GM12878 (cell line): ENCODE results near the gene SLX4IP. TPM values are rescaled to one million over a fixed set of nuclear protein-coding genes. Genes with fewer than 3 reads are reported as not detected.

Source experiments
- HDAC6 ChIP-seq: fragments of 200-600 bp; sonication (generic); IDR thresholded peaks from one replicate; pipeline ENCODE4 v1.8.0; 2017; ENCODE audit warnings: antibody characterized with exemption; ENCODE audit not compliant: unreplicated experiment
- MEF2B ChIP-seq: fragments of 450-650 bp; IDR thresholded peaks from 2 replicates; pipeline ENCODE4 v1.6.1; 2018; ENCODE audit warnings: mild to moderate bottlenecking, moderate library complexity; ENCODE audit not compliant: partially characterized antibody, poor library complexity, severe bottlenecking
- PBX3 ChIP-seq: IDR thresholded peaks from 2 replicates; pipeline ENCODE4 v1.6.1; 2011; ENCODE audit warnings: mild to moderate bottlenecking, low read depth, low read length, moderate library complexity; ENCODE audit not compliant: insufficient replicate concordance
- ZBTB4 ChIP-seq: fragments of 450-650 bp; formaldehyde crosslinking; IDR thresholded peaks from 2 replicates; pipeline ENCODE4 v1.4.0; 2022; ENCODE audit warnings: mild to moderate bottlenecking, moderate library complexity
- ZNF592 ChIP-seq: fragments of 450-650 bp; IDR thresholded peaks from 2 replicates; pipeline ENCODE4 v1.6.1; 2017; ENCODE audit warnings: mild to moderate bottlenecking, moderate library complexity
- polyA plus RNA-seq, 11 experiments: library from polyadenylated mRNA; depleted of rRNA in 4 of 11; unstranded in 6 of 11; stranded (reverse) in 5 of 11; fragments of >200 nt; fragmentation: Nextera tagmentation in 4 of 11; fragmentation: Illumina TruSeq in 1 of 11; extraction: Ambion mirVana in 4 of 11; extraction: Trizol in 1 of 11; gene quantifications; 1 replicate in 1 of 11; 2 replicates in 10 of 11; pipeline versions ENCODE4 v1.2.1 to v1.2.3, GENCODE V29; 2011 to 2016; ENCODE audit warnings: inconsistent platforms in 2 of 11, missing spikeins in 2 of 11, low read depth in 1 of 11
- total RNA-seq, 4 experiments: library from RNA; depleted of rRNA in 3 of 4; stranded (reverse); fragments of >200 nt in 3 of 4; fragmentation: Illumina TruSeq in 1 of 4; extraction: Trizol in 1 of 4; gene quantifications; 2 replicates each; pipeline versions ENCODE4 v1.2.1 to v1.2.3, GENCODE V29; 2013 to 2021

SLX4IP gene
- total and polyA plus RNA-seq, 10 of the 15 experiments (the other 5 are each of a cell fraction or from before 2014, with no cell fraction given) = 2.2 to 11.0 (median 6.3) TPM

GRCh38 chr20:10553326-10553984 is 118.3 kb downstream of the SLX4IP start (continued):
- TF ChIP-seq ZNF592 = no peak
- no peak for TF ChIP-seq ZBTB4 (CRISPR knock-in tag)
- no peak for TF ChIP-seq HDAC6
- TF ChIP-seq PBX3 = no peak
- TF ChIP-seq MEF2B = no peak
